SK-N-SH treated with all-trans-retinoic acid at 6 μM for 48 hours (cell line): ENCODE results near the gene CCDC78.

Experiments
- TCF4 ChIP-seq: fragments of 250-450 bp; sonication (Bioruptor Pico); IDR thresholded peaks from 2 replicates; pipeline ENCODE4 v1.8.0; 2021; ENCODE audit warnings: mild to moderate bottlenecking, moderate library complexity, borderline replicate concordance
- TF ChIP-seq, protein P1 (sequence below): fragments of 250-450 bp; sonication (Bioruptor Pico); IDR thresholded peaks from 2 replicates; pipeline ENCODE4 v1.8.0; 2020; ENCODE audit warnings: mild to moderate bottlenecking, moderate library complexity, borderline replicate concordance

GRCh38 chr16:719815-720446 lies 6.3 kb downstream of the CCDC78 start:
- no peak for TF ChIP-seq TCF4 (CRISPR knock-in tag)
- TF ChIP-seq, protein P1, sequence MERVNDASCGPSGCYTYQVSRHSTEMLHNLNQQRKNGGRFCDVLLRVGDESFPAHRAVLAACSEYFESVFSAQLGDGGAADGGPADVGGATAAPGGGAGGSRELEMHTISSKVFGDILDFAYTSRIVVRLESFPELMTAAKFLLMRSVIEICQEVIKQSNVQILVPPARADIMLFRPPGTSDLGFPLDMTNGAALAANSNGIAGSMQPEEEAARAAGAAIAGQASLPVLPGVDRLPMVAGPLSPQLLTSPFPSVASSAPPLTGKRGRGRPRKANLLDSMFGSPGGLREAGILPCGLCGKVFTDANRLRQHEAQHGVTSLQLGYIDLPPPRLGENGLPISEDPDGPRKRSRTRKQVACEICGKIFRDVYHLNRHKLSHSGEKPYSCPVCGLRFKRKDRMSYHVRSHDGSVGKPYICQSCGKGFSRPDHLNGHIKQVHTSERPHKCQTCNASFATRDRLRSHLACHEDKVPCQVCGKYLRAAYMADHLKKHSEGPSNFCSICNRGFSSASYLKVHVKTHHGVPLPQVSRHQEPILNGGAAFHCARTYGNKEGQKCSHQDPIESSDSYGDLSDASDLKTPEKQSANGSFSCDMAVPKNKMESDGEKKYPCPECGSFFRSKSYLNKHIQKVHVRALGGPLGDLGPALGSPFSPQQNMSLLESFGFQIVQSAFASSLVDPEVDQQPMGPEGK (CRISPR knock-in tag): no peak; the same call in none of the 2 replicates
